ENCODE results near the gene TREX2.

- TF ChIP-seq CTCF (IDR thresholded peaks at IDR 0.05) (no peak), EP300 (IDR thresholded peaks at IDR 0.05) (no peak), POLR2A (IDR thresholded peaks at IDR 0.05) (no peak)
These were observed 45.6 kb upstream of the TREX2 start for GRCh38 chrX:153491351-153491914.

Measured in ovary (tissue), 3 donors.